ENCODE data around the gene PCID2. TPM values are rescaled to one million over a fixed set of nuclear protein-coding genes. Genes with fewer than 3 reads are reported as not detected.
A peak's percentile ranks its signal among the peaks of the same experiment; 100 is the strongest.

PCID2 gene
- total and polyA plus RNA-seq, 2 of the 13 experiments (the other 11 are each of a cell fraction or from before 2014, with no cell fraction given) = 65.0 to 111 TPM

DNA sequence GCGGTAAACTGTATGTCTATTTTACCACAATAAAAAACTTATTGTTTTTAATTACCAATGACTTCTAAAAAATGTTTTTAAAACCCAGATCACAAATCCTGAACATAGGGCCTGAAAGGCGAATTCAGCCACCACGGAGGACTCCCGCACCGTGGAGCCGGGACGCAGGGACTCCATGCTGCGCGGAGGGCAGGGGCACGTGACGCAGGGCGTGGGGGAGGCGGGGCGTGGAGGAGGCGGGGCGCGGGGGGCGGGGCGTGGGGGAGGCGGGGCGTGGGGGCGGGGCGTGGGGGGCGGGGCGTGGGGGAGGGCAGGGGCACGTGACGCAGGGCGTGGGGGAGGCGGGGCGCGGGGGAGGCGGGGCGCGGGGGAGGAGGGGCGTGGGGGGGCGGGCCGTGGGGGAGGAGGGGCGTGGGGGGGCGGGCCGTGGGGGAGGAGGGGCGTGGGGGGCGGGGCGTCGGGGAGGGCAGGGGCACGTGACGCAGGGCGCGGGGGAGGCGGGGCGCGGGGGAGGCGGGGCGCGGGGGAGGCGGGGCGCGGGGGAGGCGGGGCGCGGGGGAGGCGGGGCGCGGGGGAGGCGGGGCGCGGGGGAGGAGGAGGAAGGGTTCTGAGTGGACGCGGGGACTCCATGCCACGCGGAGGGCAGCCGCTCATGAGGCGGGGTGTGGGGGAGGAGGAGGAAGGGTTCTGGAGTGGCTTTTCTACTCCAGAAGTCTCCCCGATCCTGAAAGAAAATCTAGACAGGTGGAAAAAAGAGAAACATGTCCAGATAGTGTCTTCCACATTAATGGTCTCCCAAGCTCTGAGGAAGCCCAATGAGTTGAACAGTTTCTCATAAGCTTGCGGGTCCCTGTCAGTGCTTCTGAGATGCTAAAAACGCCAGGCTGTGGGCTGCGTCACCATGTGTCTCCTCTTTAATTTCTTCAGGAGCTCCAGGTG is 54.4 kb downstream of the PCID2 start (continued):
- TF ChIP-seq, protein P1, sequence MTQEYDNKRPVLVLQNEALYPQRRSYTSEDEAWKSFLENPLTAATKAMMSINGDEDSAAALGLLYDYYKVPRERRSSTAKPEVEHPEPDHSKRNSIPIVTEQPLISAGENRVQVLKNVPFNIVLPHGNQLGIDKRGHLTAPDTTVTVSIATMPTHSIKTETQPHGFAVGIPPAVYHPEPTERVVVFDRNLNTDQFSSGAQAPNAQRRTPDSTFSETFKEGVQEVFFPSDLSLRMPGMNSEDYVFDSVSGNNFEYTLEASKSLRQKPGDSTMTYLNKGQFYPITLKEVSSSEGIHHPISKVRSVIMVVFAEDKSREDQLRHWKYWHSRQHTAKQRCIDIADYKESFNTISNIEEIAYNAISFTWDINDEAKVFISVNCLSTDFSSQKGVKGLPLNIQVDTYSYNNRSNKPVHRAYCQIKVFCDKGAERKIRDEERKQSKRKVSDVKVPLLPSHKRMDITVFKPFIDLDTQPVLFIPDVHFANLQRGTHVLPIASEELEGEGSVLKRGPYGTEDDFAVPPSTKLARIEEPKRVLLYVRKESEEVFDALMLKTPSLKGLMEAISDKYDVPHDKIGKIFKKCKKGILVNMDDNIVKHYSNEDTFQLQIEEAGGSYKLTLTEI (CRISPR knock-in tag; conservative IDR thresholded peaks at IDR 0.05) = no peak
- TF ChIP-seq HDAC1 (CRISPR knock-in tag; IDR thresholded peaks at IDR 0.05) (peak; percentile 66), ZBTB1 (CRISPR knock-in tag; IDR thresholded peaks at IDR 0.05; ENCODE audit: borderline replicate concordance) (peak; percentile 41; the same call in 1 of the 2 replicates), PPARG (CRISPR knock-in tag; conservative IDR thresholded peaks at IDR 0.05) (peak; percentile 33; the same call in 1 of the 2 replicates), MTERF4 (CRISPR knock-in tag; IDR thresholded peaks at IDR 0.05) (no peak; the same call in 1 of the 2 replicates), GATAD2A (CRISPR knock-in tag; IDR thresholded peaks at IDR 0.05) (peak; percentile 24; the same call in 1 of the 2 replicates), HOXA5 (CRISPR knock-in tag; IDR thresholded peaks at IDR 0.05) (peak; percentile 28; the same call in 1 of the 2 replicates), SOX13 (IDR thresholded peaks at IDR 0.05) (no peak), SOX13 (CRISPR knock-in tag; conservative IDR thresholded peaks at IDR 0.05 in 1 of 2, IDR thresholded peaks at IDR 0.05 in 1 of 2) (peak in 1 of 2 experiments; percentile 46; a peak in 2 of 4 replicates), NR2F6 (IDR thresholded peaks at IDR 0.05) (peak; percentile 26; the same call in 1 of the 2 replicates), NR2F6 (CRISPR knock-in tag; IDR thresholded peaks at IDR 0.05) (peak; percentile 50; the same call in 1 of the 2 replicates)
- TF ChIP-seq, protein P2, sequence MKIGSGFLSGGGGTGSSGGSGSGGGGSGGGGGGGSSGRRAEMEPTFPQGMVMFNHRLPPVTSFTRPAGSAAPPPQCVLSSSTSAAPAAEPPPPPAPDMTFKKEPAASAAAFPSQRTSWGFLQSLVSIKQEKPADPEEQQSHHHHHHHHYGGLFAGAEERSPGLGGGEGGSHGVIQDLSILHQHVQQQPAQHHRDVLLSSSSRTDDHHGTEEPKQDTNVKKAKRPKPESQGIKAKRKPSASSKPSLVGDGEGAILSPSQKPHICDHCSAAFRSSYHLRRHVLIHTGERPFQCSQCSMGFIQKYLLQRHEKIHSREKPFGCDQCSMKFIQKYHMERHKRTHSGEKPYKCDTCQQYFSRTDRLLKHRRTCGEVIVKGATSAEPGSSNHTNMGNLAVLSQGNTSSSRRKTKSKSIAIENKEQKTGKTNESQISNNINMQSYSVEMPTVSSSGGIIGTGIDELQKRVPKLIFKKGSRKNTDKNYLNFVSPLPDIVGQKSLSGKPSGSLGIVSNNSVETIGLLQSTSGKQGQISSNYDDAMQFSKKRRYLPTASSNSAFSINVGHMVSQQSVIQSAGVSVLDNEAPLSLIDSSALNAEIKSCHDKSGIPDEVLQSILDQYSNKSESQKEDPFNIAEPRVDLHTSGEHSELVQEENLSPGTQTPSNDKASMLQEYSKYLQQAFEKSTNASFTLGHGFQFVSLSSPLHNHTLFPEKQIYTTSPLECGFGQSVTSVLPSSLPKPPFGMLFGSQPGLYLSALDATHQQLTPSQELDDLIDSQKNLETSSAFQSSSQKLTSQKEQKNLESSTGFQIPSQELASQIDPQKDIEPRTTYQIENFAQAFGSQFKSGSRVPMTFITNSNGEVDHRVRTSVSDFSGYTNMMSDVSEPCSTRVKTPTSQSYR (CRISPR knock-in tag; IDR thresholded peaks at IDR 0.05; ENCODE audit: borderline replicate concordance) = peak; percentile 76; the same call in 1 of the 2 replicates
- TF ChIP-seq, protein P3, sequence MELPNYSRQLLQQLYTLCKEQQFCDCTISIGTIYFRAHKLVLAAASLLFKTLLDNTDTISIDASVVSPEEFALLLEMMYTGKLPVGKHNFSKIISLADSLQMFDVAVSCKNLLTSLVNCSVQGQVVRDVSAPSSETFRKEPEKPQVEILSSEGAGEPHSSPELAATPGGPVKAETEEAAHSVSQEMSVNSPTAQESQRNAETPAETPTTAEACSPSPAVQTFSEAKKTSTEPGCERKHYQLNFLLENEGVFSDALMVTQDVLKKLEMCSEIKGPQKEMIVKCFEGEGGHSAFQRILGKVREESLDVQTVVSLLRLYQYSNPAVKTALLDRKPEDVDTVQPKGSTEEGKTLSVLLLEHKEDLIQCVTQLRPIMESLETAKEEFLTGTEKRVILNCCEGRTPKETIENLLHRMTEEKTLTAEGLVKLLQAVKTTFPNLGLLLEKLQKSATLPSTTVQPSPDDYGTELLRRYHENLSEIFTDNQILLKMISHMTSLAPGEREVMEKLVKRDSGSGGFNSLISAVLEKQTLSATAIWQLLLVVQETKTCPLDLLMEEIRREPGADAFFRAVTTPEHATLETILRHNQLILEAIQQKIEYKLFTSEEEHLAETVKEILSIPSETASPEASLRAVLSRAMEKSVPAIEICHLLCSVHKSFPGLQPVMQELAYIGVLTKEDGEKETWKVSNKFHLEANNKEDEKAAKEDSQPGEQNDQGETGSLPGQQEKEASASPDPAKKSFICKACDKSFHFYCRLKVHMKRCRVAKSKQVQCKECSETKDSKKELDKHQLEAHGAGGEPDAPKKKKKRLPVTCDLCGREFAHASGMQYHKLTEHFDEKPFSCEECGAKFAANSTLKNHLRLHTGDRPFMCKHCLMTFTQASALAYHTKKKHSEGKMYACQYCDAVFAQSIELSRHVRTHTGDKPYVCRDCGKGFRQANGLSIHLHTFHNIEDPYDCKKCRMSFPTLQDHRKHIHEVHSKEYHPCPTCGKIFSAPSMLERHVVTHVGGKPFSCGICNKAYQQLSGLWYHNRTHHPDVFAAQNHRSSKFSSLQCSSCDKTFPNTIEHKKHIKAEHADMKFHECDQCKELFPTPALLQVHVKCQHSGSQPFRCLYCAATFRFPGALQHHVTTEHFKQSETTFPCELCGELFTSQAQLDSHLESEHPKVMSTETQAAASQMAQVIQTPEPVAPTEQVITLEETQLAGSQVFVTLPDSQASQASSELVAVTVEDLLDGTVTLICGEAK (IDR thresholded peaks at IDR 0.05) = no peak
- TF ChIP-seq, protein P3 (CRISPR knock-in tag; IDR thresholded peaks at IDR 0.05) = no peak

Data from HepG2 (cell line).